Fibroblast of skin of abdomen (primary cell): ENCODE measurements around the gene ANKRD31.
A peak's percentile ranks its signal among the peaks of the same experiment; 100 is the strongest.
"Not testable (repeated sequence)": the region's sequence is repeated elsewhere in the genome, so short reads cannot be mapped to it uniquely, and the experiment has no call there.

ENCODE experiments used
- DNase-seq: peaks from one replicate; pipeline ENCODE4 v3.0.0-alpha.2; 2013

ANKRD31 gene

GRCh38 chr5:75234251-75234650 is 2.4 kb downstream of the ANKRD31 start:
- DNase-seq: no peak

GRCh38 chr5:75226916-75227315 is 9.8 kb downstream of the ANKRD31 start:
- DNase-seq: no peak

- DNase-seq: no peak
Observed at GRCh38 chr5:75225506-75225905, 11.2 kb downstream of the ANKRD31 start.

- not testable (repeated sequence) for DNase-seq
Observed at GRCh38 chr5:75220787-75221186, 15.9 kb downstream of the ANKRD31 start.

- DNase-seq: no peak
Observed at GRCh38 chr5:75214928-75215327, 21.8 kb downstream of the ANKRD31 start.

GRCh38 chr5:75214409-75214808 is 22.3 kb downstream of the ANKRD31 start:
- DNase-seq: no peak

- no peak for DNase-seq
Observed at GRCh38 chr5:75203604-75204003, 33.1 kb downstream of the ANKRD31 start.

GRCh38 chr5:75202935-75203334 is 33.7 kb downstream of the ANKRD31 start:
- no peak for DNase-seq

GRCh38 chr5:75200776-75201175 is 35.9 kb downstream of the ANKRD31 start:
- DNase-seq: no peak

GRCh38 chr5:75199946-75200345 is 36.7 kb downstream of the ANKRD31 start:
- no peak for DNase-seq

GRCh38 chr5:75199071-75199470 is 37.6 kb downstream of the ANKRD31 start:
- no peak for DNase-seq

- DNase-seq: no peak
Observed at GRCh38 chr5:75197745-75198144, 38.9 kb downstream of the ANKRD31 start.

GRCh38 chr5:75192804-75193203 is 43.9 kb downstream of the ANKRD31 start:
- DNase-seq: no peak

- DNase-seq: no peak
Observed at GRCh38 chr5:75192264-75192663, 44.4 kb downstream of the ANKRD31 start.

GRCh38 chr5:75190227-75190626 is 46.5 kb downstream of the ANKRD31 start:
- no peak for DNase-seq

- no peak for DNase-seq
Observed at GRCh38 chr5:75189353-75189752, 47.3 kb downstream of the ANKRD31 start.

GRCh38 chr5:75185763-75186162 is 50.9 kb downstream of the ANKRD31 start:
- DNase-seq: no peak

- DNase-seq: not testable (repeated sequence)
Observed at GRCh38 chr5:75176009-75176408, 60.7 kb downstream of the ANKRD31 start.

GRCh38 chr5:75174872-75175271 is 61.8 kb downstream of the ANKRD31 start:
- DNase-seq: not testable (repeated sequence)

GRCh38 chr5:75169516-75169915 is 67.2 kb downstream of the ANKRD31 start:
- DNase-seq: peak; percentile 2

- no peak for DNase-seq
Observed at GRCh38 chr5:75168026-75168735, 68.5 kb downstream of the ANKRD31 start.

- no peak for DNase-seq
Observed at GRCh38 chr5:75167345-75167744, 69.3 kb downstream of the ANKRD31 start.

GRCh38 chr5:75161508-75161907 is 75.2 kb downstream of the ANKRD31 start:
- not testable (repeated sequence) for DNase-seq

GRCh38 chr5:75156585-75156984 is 80.1 kb downstream of the ANKRD31 start:
- no peak for DNase-seq

GRCh38 chr5:75152860-75153259 is 83.8 kb downstream of the ANKRD31 start:
- no peak for DNase-seq
